B cell (primary cell): ENCODE data around the gene COG6. TPM values are rescaled to one million over a fixed set of nuclear protein-coding genes. Genes with fewer than 3 reads are reported as not detected.

Experiments
- ATAC-seq: fragments of 200-7000 bp; cut with Tn5 transposase; one replicate; pipeline ENCODE4 v1.10.0; 2021; ENCODE audit warnings: low read depth, mild to moderate bottlenecking, moderate number of reproducible peaks, moderate library complexity
- CTCF ChIA-PET: fragments of 350-600 bp; sonication (Branson Sonifier 250); formaldehyde crosslinking; loops from one replicate; lab custom pipeline; 2021; ENCODE audit warnings: antibody characterized with exemption, inconsistent platforms; lab: Charles Lee
- POLR2A ChIA-PET: fragments of 350-600 bp; sonication (Branson Sonifier 250); formaldehyde crosslinking; loops from one replicate; lab custom pipeline; 2021; ENCODE audit warnings: antibody characterized with exemption; lab: Charles Lee
- DNase-seq: peaks from one replicate; pipeline ENCODE4 v3.0.0; 2013
- H2AFZ ChIP-seq: 2 replicates; pipeline ENCODE4 v1.6.1; 2012; ENCODE audit warnings: mild to moderate bottlenecking, low read depth, low read length; ENCODE audit not compliant: insufficient read depth, poor library complexity, severe bottlenecking
- H3K27ac ChIP-seq, 2 donors: 1 replicate in 1 of 2; 2 replicates in 1 of 2; pipeline ENCODE4 v1.5.1; 2012 to 2013; ENCODE audit warnings: low read length in 2 of 2, mild to moderate bottlenecking in 2 of 2, moderate library complexity in 1 of 2
- H3K27me3 ChIP-seq, 4 experiments: fragments of 200-600 bp in 1 of 4; sonication (generic) in 1 of 4; replicated peaks in 1 of 4; 1 replicate in 2 of 4; 2 replicates in 2 of 4; pipeline versions ENCODE4 v1.6.1 to v1.7.0; 2013 to 2016; ENCODE audit warnings: low read length in 3 of 4, mild to moderate bottlenecking in 2 of 4, mixed read lengths in 1 of 4, moderate library complexity in 1 of 4; ENCODE audit not compliant: insufficient read depth in 4 of 4, control insufficient read depth in 3 of 4; ENCODE audit errors: control extremely low read depth in 1 of 4
- H3K36me3 ChIP-seq, 2 experiments: replicated peaks in 1 of 2; 1 replicate in 1 of 2; 2 replicates in 1 of 2; pipeline versions ENCODE4 v1.6.1 to v1.7.1; 2013; ENCODE audit warnings: low read length in 1 of 2; ENCODE audit not compliant: insufficient read depth in 2 of 2, control insufficient read depth in 1 of 2; ENCODE audit errors: control extremely low read depth in 1 of 2, extremely low read depth in 1 of 2
- H3K4me1 ChIP-seq, 2 donors: fragments of 200-600 bp in 1 of 2; sonication (generic) in 1 of 2; 1 replicate in 1 of 2; 2 replicates in 1 of 2; pipeline versions ENCODE4 v1.5.1 to v1.6.1; 2013 to 2017; ENCODE audit warnings: low read length in 2 of 2; ENCODE audit not compliant: control insufficient read depth in 2 of 2, insufficient read depth in 2 of 2
- H3K4me2 ChIP-seq: replicated peaks from 2 replicates; pipeline ENCODE3; 2012; ENCODE audit warnings: mild to moderate bottlenecking, low read depth, low read length; ENCODE audit not compliant: poor library complexity, severe bottlenecking
- H3K4me3 ChIP-seq, 5 experiments: fragments of 200-600 bp in 1 of 5; sonication (generic) in 1 of 5; 1 replicate in 3 of 5; 2 replicates in 2 of 5; pipeline versions ENCODE4 v1.5.1 to v1.7.0; 2011 to 2016; ENCODE audit warnings: low read length in 4 of 5, mild to moderate bottlenecking in 4 of 5, low read depth in 2 of 5, control low read depth in 1 of 5, moderate library complexity in 1 of 5; ENCODE audit not compliant: insufficient read depth in 1 of 5; ENCODE audit errors: control extremely low read depth in 1 of 5, extremely low read depth in 1 of 5
- H3K79me2 ChIP-seq: fragments of 200-600 bp; sonication (generic); one replicate; pipeline ENCODE4 v1.6.0; 2016; ENCODE audit warnings: low read length; ENCODE audit not compliant: control insufficient read depth, insufficient read depth
- H3K9ac ChIP-seq: fragments of 200-600 bp; sonication (generic); 2 replicates; pipeline ENCODE4 v1.6.1; 2017; ENCODE audit warnings: mild to moderate bottlenecking, low read length, moderate library complexity
- H3K9me3 ChIP-seq, 3 donors: one replicate each; pipeline versions ENCODE4 v1.6.1 to v1.7.1; 2013; ENCODE audit warnings: low read length in 2 of 3; ENCODE audit not compliant: control insufficient read depth in 2 of 3, insufficient read depth in 1 of 3; ENCODE audit errors: control extremely low read depth in 1 of 3
- H4K20me1 ChIP-seq: 2 replicates; pipeline ENCODE4 v1.6.0; 2012; ENCODE audit warnings: mild to moderate bottlenecking, low read length; ENCODE audit not compliant: insufficient read depth, control insufficient read depth, poor library complexity, severe bottlenecking
- H3K27ac Mint-ChIP-seq: one replicate; pipeline ENCODE4 v1.8.0; 2021; ENCODE audit warnings: mixed read lengths
- H3K27me3 Mint-ChIP-seq: one replicate; pipeline ENCODE4 v1.8.0; 2021; ENCODE audit warnings: mixed read lengths
- H3K4me1 Mint-ChIP-seq: one replicate; pipeline ENCODE4 v1.8.0; 2021; ENCODE audit warnings: mixed read lengths
- H3K4me3 Mint-ChIP-seq: one replicate; pipeline ENCODE4 v1.8.0; 2021; ENCODE audit warnings: mixed read lengths
- H3K9me3 Mint-ChIP-seq: one replicate; pipeline ENCODE4 v1.8.0; 2022; ENCODE audit warnings: mixed read lengths; ENCODE audit not compliant: insufficient read depth
- EZH2 ChIP-seq: IDR thresholded peaks from 2 replicates; pipeline ENCODE4 v1.6.1; 2012; ENCODE audit warnings: borderline replicate concordance, low read depth, mild to moderate bottlenecking, moderate library complexity, low read length; ENCODE audit not compliant: insufficient read depth, poor library complexity, severe bottlenecking
- WGBS: methylation state at CpG from one replicate; pipeline ENCODE4 v1.1.5; 2013; ENCODE audit warnings: missing lambda C conversion rate; ENCODE audit not compliant: insufficient coverage; 5-methylcytosine and 5-hydroxymethylcytosine counted together
- intact Hi-C: fragments of 100-400 bp; cut with micrococcal nuclease; formaldehyde crosslinking; loops from one replicate; pipeline ENCODE4 v1.10.0; 2022
- polyA plus RNA-seq: library from polyadenylated mRNA; depleted of rRNA; stranded (reverse); fragments of >200 nt; gene quantifications from 2 replicates; pipeline ENCODE4 v1.2.3, GENCODE V29; 2012
- total RNA-seq, 2 donors: library from RNA; stranded (reverse); fragments of 120-200 nt in 1 of 2; gene quantifications; 1 replicate in 1 of 2; 2 replicates in 1 of 2; pipeline versions ENCODE4 v1.2.3 to v1.2.4, GENCODE V29; 2013 to 2022
- TF ChIP-seq, protein P1 (sequence below): fragments of 200-600 bp; IDR thresholded peaks from one replicate; pipeline ENCODE4 v1.8.0; 2022; ENCODE audit warnings: antibody characterized with exemption, mild to moderate bottlenecking

COG6 gene
- total and polyA plus RNA-seq, 2 donors (not counting 1 experiment from before 2014, with no cell fraction given) = 7.7 to 49.9 TPM

DNA sequence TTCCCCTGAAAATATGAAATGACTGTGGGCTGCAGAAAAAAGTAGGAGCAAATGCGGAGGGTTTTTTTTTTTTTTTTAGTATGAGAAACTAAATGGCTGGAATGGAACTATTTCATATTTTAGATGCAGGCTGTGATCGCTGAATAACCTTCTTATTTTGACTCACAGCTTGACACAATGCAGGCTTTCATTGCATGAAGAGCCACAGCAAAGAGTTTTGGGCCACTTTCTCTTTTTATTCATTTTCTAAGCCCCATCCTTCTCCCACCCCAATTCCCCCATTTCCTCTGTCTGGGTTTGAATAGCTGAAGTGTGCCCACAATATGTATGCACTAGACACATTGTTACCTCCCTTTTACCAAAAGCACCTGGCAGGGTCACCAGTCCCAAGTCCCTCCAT, 125.9 kb downstream of the COG6 start:
- Mint-ChIP-seq H3K9me3 (no peaks in the 10 kb centered on the region), H3K4me3 (no peak overlapping the region), H3K27me3 (no peaks in the 10 kb centered on the region), H3K27ac (no peak overlapping the region), H3K4me1 (no peaks in the 10 kb centered on the region)
- Histone ChIP-seq H3K4me1 (no peaks in the 10 kb centered on the region), H3K79me2 (no peaks in the 10 kb centered on the region), H3K36me3 (no peaks in the 10 kb centered on the region), H3K9ac (no peak overlapping the region), H3K27ac (no peak overlapping the region), H3K9me3 (peaks cover 0 to 4% (median 0%) of the 10 kb centered on the region in 3 donors), H3K4me3 (no peak overlapping the region), H4K20me1 (no peaks in the 10 kb centered on the region), H3K27me3 (peaks cover 0 to 3% (median 0%) of the 10 kb centered on the region in 4 experiments), H3K4me2 (no peak overlapping the region), H2AFZ (no peak overlapping the region)
- TF ChIP-seq EZH2 = no peak
- TF ChIP-seq, protein P1, sequence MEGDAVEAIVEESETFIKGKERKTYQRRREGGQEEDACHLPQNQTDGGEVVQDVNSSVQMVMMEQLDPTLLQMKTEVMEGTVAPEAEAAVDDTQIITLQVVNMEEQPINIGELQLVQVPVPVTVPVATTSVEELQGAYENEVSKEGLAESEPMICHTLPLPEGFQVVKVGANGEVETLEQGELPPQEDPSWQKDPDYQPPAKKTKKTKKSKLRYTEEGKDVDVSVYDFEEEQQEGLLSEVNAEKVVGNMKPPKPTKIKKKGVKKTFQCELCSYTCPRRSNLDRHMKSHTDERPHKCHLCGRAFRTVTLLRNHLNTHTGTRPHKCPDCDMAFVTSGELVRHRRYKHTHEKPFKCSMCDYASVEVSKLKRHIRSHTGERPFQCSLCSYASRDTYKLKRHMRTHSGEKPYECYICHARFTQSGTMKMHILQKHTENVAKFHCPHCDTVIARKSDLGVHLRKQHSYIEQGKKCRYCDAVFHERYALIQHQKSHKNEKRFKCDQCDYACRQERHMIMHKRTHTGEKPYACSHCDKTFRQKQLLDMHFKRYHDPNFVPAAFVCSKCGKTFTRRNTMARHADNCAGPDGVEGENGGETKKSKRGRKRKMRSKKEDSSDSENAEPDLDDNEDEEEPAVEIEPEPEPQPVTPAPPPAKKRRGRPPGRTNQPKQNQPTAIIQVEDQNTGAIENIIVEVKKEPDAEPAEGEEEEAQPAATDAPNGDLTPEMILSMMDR = no peak
- no peak for ATAC-seq
- ChIA-PET POLR2A (no interaction called here), CTCF (no interaction called here)
- intact Hi-C loops = no loop called here
- DNase-seq = no peak
- WGBS = 100% methylated on average over 1 of the region's 2 CpGs

DNA sequence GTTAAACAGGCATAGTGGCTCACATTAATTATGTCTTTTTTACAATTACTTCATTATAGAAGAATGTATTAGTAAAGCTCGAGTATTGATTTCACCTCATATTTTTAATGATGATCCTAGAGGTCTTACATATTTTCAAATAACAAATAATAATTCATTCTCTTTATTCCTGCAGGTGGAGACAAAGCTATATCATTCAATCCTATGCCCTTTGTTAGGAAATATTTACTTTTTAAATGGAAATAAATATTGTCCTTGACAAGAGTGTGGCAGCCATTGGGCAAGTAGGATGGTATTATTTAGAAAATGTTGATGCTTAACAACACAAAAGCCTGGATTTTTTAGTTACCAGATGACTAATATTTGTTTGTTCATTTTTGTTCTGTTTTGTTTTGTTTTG, 127.6 kb downstream of the COG6 start:
- Histone ChIP-seq H3K4me1 (no peaks in the 10 kb centered on the region), H3K9me3 (peaks cover 0 to 4% (median 0%) of the 10 kb centered on the region in 3 donors), H4K20me1 (no peaks in the 10 kb centered on the region), H3K27ac (no peak overlapping the region), H3K36me3 (no peaks in the 10 kb centered on the region), H3K4me2 (no peak overlapping the region), H2AFZ (no peak overlapping the region), H3K79me2 (no peaks in the 10 kb centered on the region), H3K4me3 (no peak overlapping the region), H3K27me3 (peaks cover 0 to 3% (median 0%) of the 10 kb centered on the region in 4 experiments), H3K9ac (no peak overlapping the region)
- no peak overlapping the region for H3K4me3 Mint-ChIP-seq
- H3K27ac Mint-ChIP-seq = no peak overlapping the region
- H3K27me3 Mint-ChIP-seq = no peaks in the 10 kb centered on the region
- no peak for TF ChIP-seq EZH2
- TF ChIP-seq, protein P1 = no peak
- no peaks in the 10 kb centered on the region for H3K4me1 Mint-ChIP-seq
- H3K9me3 Mint-ChIP-seq = no peaks in the 10 kb centered on the region
- CTCF ChIA-PET = interaction anchor here (1.2 to 2.1 kb wide), 2 partner anchors 899 to 905 kb away, joined by 3 to 7 read pairs; no protein-coding TSS in a partner anchor
- intact Hi-C loops = no loop called here
- POLR2A ChIA-PET = no interaction called here
- no CpG with 5 or more reads among the region's 1 CpG for WGBS
- ATAC-seq (no peak), DNase-seq (no peak)
